DOHH2 (cell line): ENCODE results near the gene CYP4A22.

ENCODE experiments used
- H3F3A ChIP-seq: fragments of 200-600 bp; sonication (generic), shearing (Covaris generic); 2 replicates; pipeline ENCODE4 v1.6.0; 2016; ENCODE audit warnings: antibody characterized with exemption, mild to moderate bottlenecking; ENCODE audit not compliant: control insufficient read depth, insufficient read depth
- H3K27ac ChIP-seq: fragments of 200-600 bp; sonication (generic); 2 replicates; pipeline ENCODE4 v1.5.1; 2014; ENCODE audit warnings: low read depth, mild to moderate bottlenecking, low read length, moderate library complexity
- H3K27me3 ChIP-seq: fragments of 200-600 bp; sonication (generic); 2 replicates; pipeline ENCODE4 v1.6.1; 2014; ENCODE audit warnings: mild to moderate bottlenecking, low read length, mixed read lengths; ENCODE audit not compliant: control insufficient read depth
- H3K36me3 ChIP-seq: fragments of 200-600 bp; sonication (generic); 2 replicates; pipeline ENCODE4 v1.6.1; 2014; ENCODE audit warnings: mild to moderate bottlenecking, low read length, moderate library complexity, mixed read lengths; ENCODE audit not compliant: control insufficient read depth
- H3K4me1 ChIP-seq: fragments of 200-600 bp; sonication (generic); 2 replicates; pipeline ENCODE4 v1.6.1; 2014; ENCODE audit warnings: mild to moderate bottlenecking, low read length, mixed read lengths; ENCODE audit not compliant: control insufficient read depth
- H3K4me2 ChIP-seq: fragments of 200-600 bp; sonication (generic); 2 replicates; pipeline ENCODE4 v1.6.0; 2014; ENCODE audit warnings: mild to moderate bottlenecking, low read length, moderate library complexity
- H3K4me3 ChIP-seq: fragments of 200-600 bp; sonication (generic); 2 replicates; pipeline ENCODE4 v1.5.1; 2014; ENCODE audit warnings: mild to moderate bottlenecking, low read length, mixed read lengths
- H3K79me2 ChIP-seq: fragments of 200-600 bp; sonication (generic); 2 replicates; pipeline ENCODE4 v1.6.1; 2014; ENCODE audit warnings: mild to moderate bottlenecking, low read length, mixed read lengths; ENCODE audit not compliant: control insufficient read depth
- H3K9me2 ChIP-seq: fragments of 200-600 bp; sonication (generic); replicated peaks from 2 replicates; pipeline ENCODE4 v1.6.1; 2014; ENCODE audit warnings: mild to moderate bottlenecking, low read length, mixed read lengths; ENCODE audit not compliant: control insufficient read depth
- H3K9me3 ChIP-seq: fragments of 200-600 bp; sonication (generic); 2 replicates; pipeline ENCODE4 v1.6.1; 2014; ENCODE audit warnings: antibody characterized with exemption, low read length, mixed read lengths; ENCODE audit not compliant: control insufficient read depth, insufficient read depth
- H4K20me1 ChIP-seq: fragments of 200-600 bp; sonication (generic); 2 replicates; pipeline ENCODE4 v1.6.0; 2014; ENCODE audit warnings: low read depth, mild to moderate bottlenecking, antibody characterized with exemption, low read length, moderate library complexity; ENCODE audit not compliant: control insufficient read depth, insufficient read depth
- EZH2phosphoT487 ChIP-seq: fragments of 200-600 bp; sonication (generic); IDR thresholded peaks from 2 replicates; pipeline ENCODE4 v1.6.1; 2017; ENCODE audit warnings: borderline replicate concordance, mild to moderate bottlenecking, antibody characterized with exemption, low read length, moderate library complexity, mixed read lengths
- TF ChIP-seq, protein P1 (sequence below): fragments of 200-600 bp; sonication (generic); IDR thresholded peaks from one replicate; pipeline ENCODE4 v1.5.1; 2014; ENCODE audit warnings: antibody characterized with exemption, mild to moderate bottlenecking, low read depth, low read length; ENCODE audit not compliant: poor library complexity, severe bottlenecking

The CYP4A22 gene

GRCh38 chr1:47188791-47189785 is 51.8 kb downstream of the CYP4A22 start:
- no peaks in the 10 kb centered on the region for H3K79me2 ChIP-seq
- H3K27ac ChIP-seq: no peak overlapping the region
- no peaks in the 10 kb centered on the region for H3F3A ChIP-seq
- H3K36me3 ChIP-seq: no peaks in the 10 kb centered on the region
- no peak for TF ChIP-seq EZH2phosphoT487
- TF ChIP-seq, protein P1, sequence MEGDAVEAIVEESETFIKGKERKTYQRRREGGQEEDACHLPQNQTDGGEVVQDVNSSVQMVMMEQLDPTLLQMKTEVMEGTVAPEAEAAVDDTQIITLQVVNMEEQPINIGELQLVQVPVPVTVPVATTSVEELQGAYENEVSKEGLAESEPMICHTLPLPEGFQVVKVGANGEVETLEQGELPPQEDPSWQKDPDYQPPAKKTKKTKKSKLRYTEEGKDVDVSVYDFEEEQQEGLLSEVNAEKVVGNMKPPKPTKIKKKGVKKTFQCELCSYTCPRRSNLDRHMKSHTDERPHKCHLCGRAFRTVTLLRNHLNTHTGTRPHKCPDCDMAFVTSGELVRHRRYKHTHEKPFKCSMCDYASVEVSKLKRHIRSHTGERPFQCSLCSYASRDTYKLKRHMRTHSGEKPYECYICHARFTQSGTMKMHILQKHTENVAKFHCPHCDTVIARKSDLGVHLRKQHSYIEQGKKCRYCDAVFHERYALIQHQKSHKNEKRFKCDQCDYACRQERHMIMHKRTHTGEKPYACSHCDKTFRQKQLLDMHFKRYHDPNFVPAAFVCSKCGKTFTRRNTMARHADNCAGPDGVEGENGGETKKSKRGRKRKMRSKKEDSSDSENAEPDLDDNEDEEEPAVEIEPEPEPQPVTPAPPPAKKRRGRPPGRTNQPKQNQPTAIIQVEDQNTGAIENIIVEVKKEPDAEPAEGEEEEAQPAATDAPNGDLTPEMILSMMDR: no peak
- H4K20me1 ChIP-seq: no peaks in the 10 kb centered on the region
- H3K4me2 ChIP-seq: no peak overlapping the region
- no peak overlapping the region for H3K4me3 ChIP-seq
- no peaks in the 10 kb centered on the region for H3K9me3 ChIP-seq
- H3K27me3 ChIP-seq: peaks cover 3% of the 10 kb centered on the region; the same call in 1 of the 2 replicates
- no peaks in the 10 kb centered on the region for H3K9me2 ChIP-seq
- no peaks in the 10 kb centered on the region for H3K4me1 ChIP-seq

GRCh38 chr1:47189844-47190508 is 52.7 kb downstream of the CYP4A22 start, which contains the start of gene PDZK1IP1:
Gene PDZK1IP1 (minus strand): TSS chr1:47190036. CDS start chr1:47189932, 104 bp downstream.
- no peak within 1 kb of the TSS for H3K4me3 ChIP-seq
- no peaks in the 10 kb centered on the region for H3K9me3 ChIP-seq
- H3K4me1 ChIP-seq: no peaks in the 10 kb centered on the region
- TF ChIP-seq, protein P1: no peak
- no peak for TF ChIP-seq EZH2phosphoT487
- no peak within 1 kb of the TSS for H3K27ac ChIP-seq
- H4K20me1 ChIP-seq: no peaks in the 10 kb centered on the region
- H3F3A ChIP-seq: no peaks in the 10 kb centered on the region
- H3K4me2 ChIP-seq: no peak within 1 kb of the TSS
- no peaks in the 10 kb centered on the region for H3K36me3 ChIP-seq
- no peaks in the 10 kb centered on the region for H3K79me2 ChIP-seq
- H3K9me2 ChIP-seq: no peaks in the 10 kb centered on the region
- peaks cover 5% of the 10 kb centered on the region for H3K27me3 ChIP-seq

DNA sequence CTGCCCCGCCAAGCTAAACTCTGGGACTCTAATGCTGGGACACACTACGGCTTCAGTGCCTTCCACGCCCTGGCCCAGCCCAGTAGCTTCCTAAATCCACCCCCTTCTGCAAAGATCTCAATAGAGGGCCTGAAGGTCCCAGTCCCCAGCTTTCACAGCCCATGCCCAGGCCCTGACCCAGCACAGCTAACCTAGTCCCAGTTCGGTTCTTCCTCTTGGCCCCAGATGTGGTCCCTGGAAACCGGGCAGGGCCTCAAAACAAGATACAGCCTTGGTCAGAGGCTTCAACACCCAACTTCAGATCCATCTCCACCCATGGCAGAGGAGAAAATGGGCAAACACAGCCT is 53.2 kb downstream of the CYP4A22 start:
- H3F3A ChIP-seq: no peaks in the 10 kb centered on the region
- TF ChIP-seq EZH2phosphoT487: no peak
- TF ChIP-seq, protein P1: no peak
- H3K9me2 ChIP-seq: no peaks in the 10 kb centered on the region
- no peaks in the 10 kb centered on the region for H3K79me2 ChIP-seq
- H3K4me2 ChIP-seq: no peak overlapping the region
- H3K4me3 ChIP-seq: no peak overlapping the region
- no peaks in the 10 kb centered on the region for H3K36me3 ChIP-seq
- H3K4me1 ChIP-seq: no peaks in the 10 kb centered on the region
- no peaks in the 10 kb centered on the region for H4K20me1 ChIP-seq
- H3K27ac ChIP-seq: no peak overlapping the region
- H3K27me3 ChIP-seq: peaks cover 5% of the 10 kb centered on the region
- no peaks in the 10 kb centered on the region for H3K9me3 ChIP-seq
